ENCODE measurements around the gene TRAM2. TPM values are rescaled to one million over a fixed set of nuclear protein-coding genes. Genes with fewer than 3 reads are reported as not detected.

TRAM2 gene
- total and polyA plus RNA-seq, 4 experiments from 2014 or later, result 2.7 to 11.3 (median 7.5) TPM

DNA sequence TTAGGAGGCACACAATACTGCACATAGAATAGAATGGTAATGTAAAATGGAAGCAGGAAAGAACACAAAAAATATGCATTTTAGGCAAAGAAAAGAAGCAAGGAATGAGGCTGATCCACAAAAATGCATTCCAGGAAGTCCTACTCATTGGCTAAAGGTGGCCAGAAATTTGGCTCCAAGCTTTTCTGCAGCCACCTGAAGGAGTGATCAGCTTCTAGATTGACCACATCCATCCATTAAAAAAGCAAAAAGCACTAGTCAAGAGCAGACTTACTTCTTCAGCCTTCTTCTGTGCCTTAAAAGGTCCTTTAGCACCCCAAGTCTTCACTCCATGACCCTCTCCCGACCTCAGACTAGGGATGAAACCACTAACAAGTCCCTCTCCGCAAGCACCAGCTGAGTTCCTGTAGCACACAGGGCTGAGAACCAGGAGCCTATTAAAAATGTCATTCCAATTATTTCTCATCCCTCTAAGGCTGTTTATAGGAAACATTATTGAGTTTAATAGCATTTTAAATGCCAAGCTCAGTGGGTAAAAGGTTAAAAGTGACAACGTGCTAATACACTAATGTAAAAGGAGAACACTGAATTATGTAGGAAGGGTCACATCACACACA is 36.5 kb downstream of the TRAM2 start:
- no peaks in the 10 kb centered on the region for H3K27me3 Mint-ChIP-seq
- no peak overlapping the region for H3K27ac Mint-ChIP-seq
- ChIA-PET CTCF (ENCODE audit: partially characterized antibody) (no interaction called here), POLR2A (ENCODE audit: partially characterized antibody) (interaction anchor here (0.5 kb wide), 1 partner anchor 21 kb away, joined by 3 read pairs; no protein-coding TSS in a partner anchor)
- no peaks in the 10 kb centered on the region for H3K9me3 Mint-ChIP-seq
- intact Hi-C loops (cut with micrococcal nuclease), result no loop called here
- DNase-seq, result no peak
- Histone ChIP-seq H3K27me3 (ENCODE audit: insufficient read depth, low read length) (no peaks in the 10 kb centered on the region), H3K9me3 (ENCODE audit: control insufficient read depth in 1 of 2, low read length in 2 of 2) (no peaks in the 10 kb centered on the region), H3K27ac (ENCODE audit: low read depth, low read length) (no peak overlapping the region), H3K4me3 (ENCODE audit: low read length in 2 of 2) (no peak overlapping the region), H3K36me3 (ENCODE audit: insufficient read depth, low read length) (no peaks in the 10 kb centered on the region), H3K4me1 (ENCODE audit: insufficient read depth, low read length) (peaks cover 36% of the 10 kb centered on the region)
- H3K36me3 Mint-ChIP-seq, result peaks cover 0 to 12% of the 10 kb centered on the region in 2 donors
- H3K4me1 Mint-ChIP-seq, result peaks cover 44 to 49% (median 47%) of the 10 kb centered on the region in 4 donors
- no peak overlapping the region for H3K4me3 Mint-ChIP-seq

GRCh38 chr6:52539607-52540006 is 37.3 kb downstream of the TRAM2 start:
- peaks cover 46 to 57% (median 52%) of the 10 kb centered on the region in 4 donors for H3K4me1 Mint-ChIP-seq
- POLR2A ChIA-PET (ENCODE audit: partially characterized antibody), result no interaction called here
- intact Hi-C loops (cut with micrococcal nuclease), result no loop called here

GRCh38 chr6:52538901-52539354 is 37.9 kb downstream of the TRAM2 start:
- POLR2A ChIA-PET (ENCODE audit: partially characterized antibody), result no interaction called here
- H3K9me3 ChIP-seq (ENCODE audit: control insufficient read depth in 1 of 2, low read length in 2 of 2), result no peaks in the 10 kb centered on the region
- no peaks in the 10 kb centered on the region for H3K27me3 Mint-ChIP-seq

More at GRCh38 chr6:52539607-52540006, 37.3 kb downstream of the TRAM2 start:
- H3K27ac ChIP-seq (ENCODE audit: low read depth, low read length), result no peak overlapping the region
- H3K9me3 Mint-ChIP-seq, result no peaks in the 10 kb centered on the region
- peak overlapping the region in 1 of 8 donors; percentile 9 for H3K4me3 Mint-ChIP-seq
- CTCF ChIA-PET (ENCODE audit: partially characterized antibody), result no interaction called here
- H3K27ac Mint-ChIP-seq, result peak overlapping the region in 1 of 7 donors; percentile 19
- peaks cover 1 to 17% of the 10 kb centered on the region in 2 donors for H3K36me3 Mint-ChIP-seq
- peaks cover 40% of the 10 kb centered on the region for H3K4me1 ChIP-seq (ENCODE audit: insufficient read depth, low read length)
- H3K36me3 ChIP-seq (ENCODE audit: insufficient read depth, low read length), result no peaks in the 10 kb centered on the region
- H3K27me3 ChIP-seq (ENCODE audit: insufficient read depth, low read length), result no peaks in the 10 kb centered on the region
- H3K27me3 Mint-ChIP-seq, result no peaks in the 10 kb centered on the region
- no peaks in the 10 kb centered on the region for H3K9me3 ChIP-seq (ENCODE audit: control insufficient read depth in 1 of 2, low read length in 2 of 2)
- no peak for DNase-seq
- H3K4me3 ChIP-seq (ENCODE audit: low read length in 2 of 2), result no peak overlapping the region

GRCh38 chr6:52538252-52538900 is 38.5 kb downstream of the TRAM2 start:
- Histone ChIP-seq H3K27me3 (ENCODE audit: insufficient read depth, low read length) (no peaks in the 10 kb centered on the region), H3K4me1 (ENCODE audit: insufficient read depth, low read length) (peaks cover 40% of the 10 kb centered on the region), H3K4me3 (ENCODE audit: low read length in 2 of 2) (no peak overlapping the region), H3K27ac (ENCODE audit: low read depth, low read length) (no peak overlapping the region), H3K9me3 (ENCODE audit: control insufficient read depth in 1 of 2, low read length in 2 of 2) (no peaks in the 10 kb centered on the region), H3K36me3 (ENCODE audit: insufficient read depth, low read length) (no peaks in the 10 kb centered on the region)
- intact Hi-C loops (cut with micrococcal nuclease), result no loop called here
- Mint-ChIP-seq H3K36me3 (peaks cover 7 to 12% of the 10 kb centered on the region in 2 donors), H3K9me3 (no peaks in the 10 kb centered on the region), H3K27me3 (no peaks in the 10 kb centered on the region), H3K4me3 (peak overlapping the region in 3 of 8 donors; percentile 6 to 42 (median 14)), H3K4me1 (peaks cover 44 to 57% (median 51%) of the 10 kb centered on the region in 4 donors), H3K27ac (peak overlapping the region in 1 of 7 donors; percentile 20)
- no peak for DNase-seq
- ChIA-PET CTCF (ENCODE audit: partially characterized antibody) (no interaction called here), POLR2A (ENCODE audit: partially characterized antibody) (no interaction called here)

More at GRCh38 chr6:52538901-52539354, 37.9 kb downstream of the TRAM2 start:
- no peak for DNase-seq
- Mint-ChIP-seq H3K36me3 (peaks cover 7 to 13% of the 10 kb centered on the region in 2 donors), H3K9me3 (no peaks in the 10 kb centered on the region), H3K27ac (peak overlapping the region in 1 of 7 donors; percentile 25), H3K4me1 (peaks cover 44 to 57% (median 51%) of the 10 kb centered on the region in 4 donors), H3K4me3 (peak overlapping the region in 1 of 8 donors; percentile 1)
- Histone ChIP-seq H3K27ac (ENCODE audit: low read depth, low read length) (no peak overlapping the region), H3K36me3 (ENCODE audit: insufficient read depth, low read length) (no peaks in the 10 kb centered on the region), H3K27me3 (ENCODE audit: insufficient read depth, low read length) (no peaks in the 10 kb centered on the region), H3K4me1 (ENCODE audit: insufficient read depth, low read length) (peaks cover 40% of the 10 kb centered on the region), H3K4me3 (ENCODE audit: low read length in 2 of 2) (no peak overlapping the region)
- CTCF ChIA-PET (ENCODE audit: partially characterized antibody), result no interaction called here
- intact Hi-C loops (cut with micrococcal nuclease), result no loop called here

GRCh38 chr6:52537001-52537753 is 39.7 kb downstream of the TRAM2 start:
- no peaks in the 10 kb centered on the region for H3K9me3 Mint-ChIP-seq
- H3K27me3 ChIP-seq (ENCODE audit: insufficient read depth, low read length), result no peaks in the 10 kb centered on the region
- H3K36me3 Mint-ChIP-seq, result peaks cover 7 to 12% of the 10 kb centered on the region in 2 donors
- ChIA-PET CTCF (ENCODE audit: partially characterized antibody) (no interaction called here), POLR2A (ENCODE audit: partially characterized antibody) (no interaction called here)
- H3K27me3 Mint-ChIP-seq, result no peaks in the 10 kb centered on the region
- H3K36me3 ChIP-seq (ENCODE audit: insufficient read depth, low read length), result no peaks in the 10 kb centered on the region
- peaks cover 40% of the 10 kb centered on the region for H3K4me1 ChIP-seq (ENCODE audit: insufficient read depth, low read length)
- H3K9me3 ChIP-seq (ENCODE audit: control insufficient read depth in 1 of 2, low read length in 2 of 2), result no peaks in the 10 kb centered on the region
- no peak overlapping the region for H3K27ac ChIP-seq (ENCODE audit: low read depth, low read length)
- H3K4me1 Mint-ChIP-seq, result peaks cover 44 to 57% (median 51%) of the 10 kb centered on the region in 4 donors
- H3K4me3 ChIP-seq (ENCODE audit: low read length in 2 of 2), result no peak overlapping the region
- H3K27ac Mint-ChIP-seq, result peak overlapping the region in 5 of 7 donors; percentile 1 to 90 (median 24)
- H3K4me3 Mint-ChIP-seq, result peak overlapping the region in 5 of 8 donors; percentile 12 to 54 (median 42)
- intact Hi-C loops (cut with micrococcal nuclease), result no loop called here
- DNase-seq, result peak in 1 of 5 donors; percentile 7

GRCh38 chr6:52536424-52536916 is 40.4 kb downstream of the TRAM2 start:
- Mint-ChIP-seq H3K4me3 (no peak overlapping the region), H3K27ac (peak overlapping the region in 1 of 7 donors; percentile 42), H3K9me3 (no peaks in the 10 kb centered on the region), H3K36me3 (peaks cover 9 to 12% of the 10 kb centered on the region in 2 donors), H3K27me3 (no peaks in the 10 kb centered on the region), H3K4me1 (peaks cover 44 to 64% (median 52%) of the 10 kb centered on the region in 4 donors)
- H3K36me3 ChIP-seq (ENCODE audit: insufficient read depth, low read length), result no peaks in the 10 kb centered on the region
- POLR2A ChIA-PET (ENCODE audit: partially characterized antibody), result no interaction called here
- no peak overlapping the region for H3K4me3 ChIP-seq (ENCODE audit: low read length in 2 of 2)
- H3K9me3 ChIP-seq (ENCODE audit: control insufficient read depth in 1 of 2, low read length in 2 of 2), result no peaks in the 10 kb centered on the region
- CTCF ChIA-PET (ENCODE audit: partially characterized antibody), result no interaction called here
- H3K4me1 ChIP-seq (ENCODE audit: insufficient read depth, low read length), result peaks cover 40% of the 10 kb centered on the region
- H3K27ac ChIP-seq (ENCODE audit: low read depth, low read length), result no peak overlapping the region
- no peak for DNase-seq
- no peaks in the 10 kb centered on the region for H3K27me3 ChIP-seq (ENCODE audit: insufficient read depth, low read length)
- intact Hi-C loops (cut with micrococcal nuclease), result no loop called here

All from CD4-positive, alpha-beta memory T cell (primary cell).